Loucy (cell line): ENCODE data around the gene LDHB.

Experiments used
- H2AFZ ChIP-seq: fragments of 200-600 bp; sonication (generic); 2 replicates; pipeline ENCODE4 v1.6.0; 2016; ENCODE audit warnings: antibody characterized with exemption, mild to moderate bottlenecking, low read length, moderate library complexity
- H3F3A ChIP-seq: fragments of 200-600 bp; 2 replicates; pipeline ENCODE4 v1.6.0; 2016; ENCODE audit warnings: antibody characterized with exemption, low read depth, mild to moderate bottlenecking
- H3K27me3 ChIP-seq: fragments of 200-600 bp; sonication (generic); 2 replicates; pipeline ENCODE4 v1.6.1; 2014; ENCODE audit warnings: low read length, mild to moderate bottlenecking; ENCODE audit not compliant: insufficient read depth, poor library complexity, severe bottlenecking
- H3K36me3 ChIP-seq: fragments of 200-600 bp; sonication (generic); 2 replicates; pipeline ENCODE4 v1.6.1; 2016; ENCODE audit warnings: low read length; ENCODE audit not compliant: insufficient read depth
- H3K4me1 ChIP-seq: fragments of 200-600 bp; sonication (generic); 2 replicates; pipeline ENCODE4 v1.5.1; 2014; ENCODE audit warnings: low read length, mild to moderate bottlenecking; ENCODE audit not compliant: insufficient read depth, poor library complexity, severe bottlenecking
- H3K4me2 ChIP-seq: fragments of 200-600 bp; sonication (generic); 2 replicates; pipeline ENCODE4 v1.6.0; 2014; ENCODE audit warnings: antibody characterized with exemption, low read length, low read depth, mild to moderate bottlenecking; ENCODE audit not compliant: poor library complexity, severe bottlenecking
- H3K4me3 ChIP-seq: fragments of 200-600 bp; sonication (generic); 2 replicates; pipeline ENCODE4 v1.5.1; 2014; ENCODE audit warnings: low read length, mild to moderate bottlenecking, mixed read lengths; ENCODE audit not compliant: poor library complexity, severe bottlenecking
- H3K79me2 ChIP-seq: fragments of 200-600 bp; sonication (generic); 2 replicates; pipeline ENCODE4 v1.6.1; 2014; ENCODE audit warnings: low read length; ENCODE audit not compliant: insufficient read depth
- H3K9ac ChIP-seq: fragments of 200-600 bp; sonication (generic); 2 replicates; pipeline ENCODE4 v1.6.0; 2014; ENCODE audit warnings: mild to moderate bottlenecking, low read depth, low read length, moderate library complexity; ENCODE audit not compliant: poor library complexity, severe bottlenecking
- H3K9me2 ChIP-seq: fragments of 200-600 bp; sonication (generic); replicated peaks from 2 replicates; pipeline ENCODE4 v1.6.1; 2016; ENCODE audit warnings: low read depth, low read length, mixed read lengths
- H3K9me3 ChIP-seq: fragments of 200-600 bp; sonication (generic); 2 replicates; pipeline ENCODE4 v1.6.1; 2014; ENCODE audit warnings: mild to moderate bottlenecking, antibody characterized with exemption, low read length, low read depth; ENCODE audit not compliant: insufficient read depth
- H4K20me1 ChIP-seq: fragments of 200-600 bp; sonication (generic); 2 replicates; pipeline ENCODE4 v1.6.0; 2014; ENCODE audit warnings: antibody characterized with exemption, low read length, mild to moderate bottlenecking; ENCODE audit not compliant: insufficient read depth, poor library complexity, severe bottlenecking
- EZH2phosphoT487 ChIP-seq: fragments of 200-600 bp; IDR thresholded peaks from 2 replicates; pipeline ENCODE4 v1.6.1; 2018; ENCODE audit warnings: antibody characterized with exemption, mild to moderate bottlenecking, moderate library complexity, borderline replicate concordance
- TF ChIP-seq, protein P1 (sequence below): fragments of 200-600 bp; sonication (generic); conservative IDR thresholded peaks from 2 replicates; pipeline ENCODE4 v1.5.1; 2014; ENCODE audit warnings: mild to moderate bottlenecking, antibody characterized with exemption, low read length

Gene LDHB

DNA sequence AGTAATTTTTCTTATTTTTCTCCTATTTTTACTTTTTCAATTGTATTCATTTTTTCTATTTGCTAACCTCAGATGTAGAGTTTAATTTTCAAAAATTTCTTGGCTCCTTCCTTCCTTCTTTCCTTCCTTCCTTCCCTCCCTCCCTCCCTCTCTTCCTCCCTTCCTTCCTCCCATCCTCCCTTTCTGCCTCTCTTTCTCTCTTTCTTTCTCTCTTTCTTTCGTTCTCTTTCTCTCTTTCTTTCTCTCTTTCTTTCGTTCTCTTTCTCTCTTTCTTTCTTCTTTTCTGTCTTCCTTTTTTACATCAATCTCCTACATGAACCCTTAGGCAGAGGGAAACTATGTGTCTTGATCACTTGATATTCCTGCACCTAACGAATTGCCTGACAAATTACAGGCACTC, 40.6 kb downstream of the LDHB start:
- Histone ChIP-seq H3K4me3 (no peak overlapping the region), H3K4me2 (no peak overlapping the region), H3K9me3 (no peaks in the 10 kb centered on the region), H3K27me3 (no peaks in the 10 kb centered on the region), H2AFZ (no peak overlapping the region), H3F3A (no peaks in the 10 kb centered on the region), H3K79me2 (no peaks in the 10 kb centered on the region), H3K36me3 (no peaks in the 10 kb centered on the region), H4K20me1 (no peaks in the 10 kb centered on the region), H3K9ac (no peak overlapping the region), H3K4me1 (peaks cover 19% of the 10 kb centered on the region), H3K9me2 (no peaks in the 10 kb centered on the region)
- no peak for TF ChIP-seq EZH2phosphoT487
- TF ChIP-seq, protein P1, sequence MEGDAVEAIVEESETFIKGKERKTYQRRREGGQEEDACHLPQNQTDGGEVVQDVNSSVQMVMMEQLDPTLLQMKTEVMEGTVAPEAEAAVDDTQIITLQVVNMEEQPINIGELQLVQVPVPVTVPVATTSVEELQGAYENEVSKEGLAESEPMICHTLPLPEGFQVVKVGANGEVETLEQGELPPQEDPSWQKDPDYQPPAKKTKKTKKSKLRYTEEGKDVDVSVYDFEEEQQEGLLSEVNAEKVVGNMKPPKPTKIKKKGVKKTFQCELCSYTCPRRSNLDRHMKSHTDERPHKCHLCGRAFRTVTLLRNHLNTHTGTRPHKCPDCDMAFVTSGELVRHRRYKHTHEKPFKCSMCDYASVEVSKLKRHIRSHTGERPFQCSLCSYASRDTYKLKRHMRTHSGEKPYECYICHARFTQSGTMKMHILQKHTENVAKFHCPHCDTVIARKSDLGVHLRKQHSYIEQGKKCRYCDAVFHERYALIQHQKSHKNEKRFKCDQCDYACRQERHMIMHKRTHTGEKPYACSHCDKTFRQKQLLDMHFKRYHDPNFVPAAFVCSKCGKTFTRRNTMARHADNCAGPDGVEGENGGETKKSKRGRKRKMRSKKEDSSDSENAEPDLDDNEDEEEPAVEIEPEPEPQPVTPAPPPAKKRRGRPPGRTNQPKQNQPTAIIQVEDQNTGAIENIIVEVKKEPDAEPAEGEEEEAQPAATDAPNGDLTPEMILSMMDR: no peak

DNA sequence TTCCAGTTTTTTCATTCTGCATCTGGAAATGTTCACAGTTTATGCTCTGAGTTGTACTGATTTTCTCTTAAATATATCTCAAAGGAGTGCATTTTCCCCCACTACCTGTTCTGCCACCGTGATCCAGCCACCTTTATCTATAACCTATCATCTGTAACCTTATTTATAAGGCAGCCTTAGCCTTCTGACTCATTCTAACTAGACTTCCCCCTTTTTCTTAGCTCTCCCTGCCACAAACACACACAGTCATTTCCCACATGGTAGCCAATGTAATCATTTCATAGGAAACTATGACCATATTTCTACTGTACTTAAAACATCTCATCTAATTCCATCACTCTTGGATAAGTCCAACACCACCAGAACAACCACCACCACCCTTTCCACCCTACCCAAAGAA, 42.2 kb downstream of the LDHB start:
- H3K9me3 ChIP-seq: no peaks in the 10 kb centered on the region
- no peak overlapping the region for H3K9ac ChIP-seq
- TF ChIP-seq, protein P1: no peak
- TF ChIP-seq EZH2phosphoT487: no peak
- no peaks in the 10 kb centered on the region for H3K27me3 ChIP-seq
- H2AFZ ChIP-seq: peak overlapping the region; percentile 60; the same call in 1 of the 2 replicates
- no peaks in the 10 kb centered on the region for H3K79me2 ChIP-seq
- H3K9me2 ChIP-seq: no peaks in the 10 kb centered on the region
- H3K36me3 ChIP-seq: no peaks in the 10 kb centered on the region
- no peaks in the 10 kb centered on the region for H3F3A ChIP-seq
- no peak overlapping the region for H3K4me3 ChIP-seq
- H3K4me2 ChIP-seq: peak overlapping the region; percentile 43
- H4K20me1 ChIP-seq: no peaks in the 10 kb centered on the region
- peaks cover 19% of the 10 kb centered on the region for H3K4me1 ChIP-seq

DNA sequence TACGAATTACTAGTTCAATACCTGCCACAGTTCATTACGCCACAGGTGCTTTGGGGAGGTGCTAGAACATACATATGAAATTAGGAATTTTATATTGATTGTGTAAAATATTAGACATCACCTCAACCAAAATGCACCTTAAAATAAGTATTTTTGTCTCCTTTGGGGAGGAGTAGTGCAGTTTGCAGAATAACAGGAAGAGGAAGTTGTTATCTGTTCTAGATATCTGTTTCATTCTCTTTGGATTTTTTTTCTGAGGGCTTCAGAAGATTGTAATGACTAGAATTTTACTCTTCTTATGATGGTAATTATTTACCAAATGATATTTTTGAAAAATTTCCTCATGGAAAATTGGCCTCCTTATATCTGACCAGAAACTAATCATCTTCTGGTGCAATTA, 43.1 kb downstream of the LDHB start:
- peaks cover 19% of the 10 kb centered on the region for H3K4me1 ChIP-seq
- TF ChIP-seq EZH2phosphoT487: no peak
- TF ChIP-seq, protein P1: no peak
- H2AFZ ChIP-seq: no peak overlapping the region
- no peaks in the 10 kb centered on the region for H3K9me3 ChIP-seq
- peak overlapping the region; percentile 43 for H3K4me2 ChIP-seq
- H3K9ac ChIP-seq: no peak overlapping the region
- no peaks in the 10 kb centered on the region for H3K36me3 ChIP-seq
- H3K79me2 ChIP-seq: no peaks in the 10 kb centered on the region
- H3K9me2 ChIP-seq: no peaks in the 10 kb centered on the region
- H3F3A ChIP-seq: no peaks in the 10 kb centered on the region
- peak overlapping the region; percentile 9 for H3K4me3 ChIP-seq
- H3K27me3 ChIP-seq: no peaks in the 10 kb centered on the region
- no peaks in the 10 kb centered on the region for H4K20me1 ChIP-seq
